ENCODE data around the gene NRCAM.

DNA sequence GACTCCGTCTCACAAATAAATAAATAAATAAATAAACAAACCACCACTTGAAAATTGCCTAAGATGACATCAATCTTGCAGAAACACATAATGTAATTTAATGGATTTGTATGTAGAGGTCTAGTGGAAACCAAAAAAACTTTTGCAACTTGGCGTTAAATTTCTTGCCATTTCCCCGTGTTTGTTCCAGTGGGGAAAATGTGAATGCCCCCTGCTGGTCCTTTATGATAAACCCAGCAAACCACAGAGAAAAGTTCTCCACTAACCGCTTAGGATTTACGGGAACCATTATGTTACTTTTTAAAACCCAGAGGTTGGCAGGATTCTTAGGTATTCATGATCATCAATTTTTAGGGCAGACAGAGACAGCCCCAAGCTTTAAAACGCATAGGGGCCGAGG, 358.5 kb downstream of the NRCAM start:
- TF ChIP-seq, protein P1, sequence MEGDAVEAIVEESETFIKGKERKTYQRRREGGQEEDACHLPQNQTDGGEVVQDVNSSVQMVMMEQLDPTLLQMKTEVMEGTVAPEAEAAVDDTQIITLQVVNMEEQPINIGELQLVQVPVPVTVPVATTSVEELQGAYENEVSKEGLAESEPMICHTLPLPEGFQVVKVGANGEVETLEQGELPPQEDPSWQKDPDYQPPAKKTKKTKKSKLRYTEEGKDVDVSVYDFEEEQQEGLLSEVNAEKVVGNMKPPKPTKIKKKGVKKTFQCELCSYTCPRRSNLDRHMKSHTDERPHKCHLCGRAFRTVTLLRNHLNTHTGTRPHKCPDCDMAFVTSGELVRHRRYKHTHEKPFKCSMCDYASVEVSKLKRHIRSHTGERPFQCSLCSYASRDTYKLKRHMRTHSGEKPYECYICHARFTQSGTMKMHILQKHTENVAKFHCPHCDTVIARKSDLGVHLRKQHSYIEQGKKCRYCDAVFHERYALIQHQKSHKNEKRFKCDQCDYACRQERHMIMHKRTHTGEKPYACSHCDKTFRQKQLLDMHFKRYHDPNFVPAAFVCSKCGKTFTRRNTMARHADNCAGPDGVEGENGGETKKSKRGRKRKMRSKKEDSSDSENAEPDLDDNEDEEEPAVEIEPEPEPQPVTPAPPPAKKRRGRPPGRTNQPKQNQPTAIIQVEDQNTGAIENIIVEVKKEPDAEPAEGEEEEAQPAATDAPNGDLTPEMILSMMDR (IDR thresholded peaks at IDR 0.05; ENCODE audit: low read depth, low read length, missing input control) = peak; percentile 42
- TF ChIP-seq EGR1 (IDR thresholded peaks at IDR 0.05; ENCODE audit: low read depth in 2 of 2) = no peak
- no peak for TF ChIP-seq TAF1 (conservative IDR thresholded peaks at IDR 0.05)
- no peak for TF ChIP-seq YY1 (IDR thresholded peaks at IDR 0.05)
- TF ChIP-seq, protein P2, sequence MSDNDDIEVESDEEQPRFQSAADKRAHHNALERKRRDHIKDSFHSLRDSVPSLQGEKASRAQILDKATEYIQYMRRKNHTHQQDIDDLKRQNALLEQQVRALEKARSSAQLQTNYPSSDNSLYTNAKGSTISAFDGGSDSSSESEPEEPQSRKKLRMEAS (IDR thresholded peaks at IDR 0.05) = no peak

Data from liver (tissue), 3 donors.